ENCODE measurements around the gene PTDSS2.
"Not testable (repeated sequence)": the region's sequence is repeated elsewhere in the genome, so short reads cannot be mapped to it uniquely, and the experiment has no call there.

The PTDSS2 gene

DNA sequence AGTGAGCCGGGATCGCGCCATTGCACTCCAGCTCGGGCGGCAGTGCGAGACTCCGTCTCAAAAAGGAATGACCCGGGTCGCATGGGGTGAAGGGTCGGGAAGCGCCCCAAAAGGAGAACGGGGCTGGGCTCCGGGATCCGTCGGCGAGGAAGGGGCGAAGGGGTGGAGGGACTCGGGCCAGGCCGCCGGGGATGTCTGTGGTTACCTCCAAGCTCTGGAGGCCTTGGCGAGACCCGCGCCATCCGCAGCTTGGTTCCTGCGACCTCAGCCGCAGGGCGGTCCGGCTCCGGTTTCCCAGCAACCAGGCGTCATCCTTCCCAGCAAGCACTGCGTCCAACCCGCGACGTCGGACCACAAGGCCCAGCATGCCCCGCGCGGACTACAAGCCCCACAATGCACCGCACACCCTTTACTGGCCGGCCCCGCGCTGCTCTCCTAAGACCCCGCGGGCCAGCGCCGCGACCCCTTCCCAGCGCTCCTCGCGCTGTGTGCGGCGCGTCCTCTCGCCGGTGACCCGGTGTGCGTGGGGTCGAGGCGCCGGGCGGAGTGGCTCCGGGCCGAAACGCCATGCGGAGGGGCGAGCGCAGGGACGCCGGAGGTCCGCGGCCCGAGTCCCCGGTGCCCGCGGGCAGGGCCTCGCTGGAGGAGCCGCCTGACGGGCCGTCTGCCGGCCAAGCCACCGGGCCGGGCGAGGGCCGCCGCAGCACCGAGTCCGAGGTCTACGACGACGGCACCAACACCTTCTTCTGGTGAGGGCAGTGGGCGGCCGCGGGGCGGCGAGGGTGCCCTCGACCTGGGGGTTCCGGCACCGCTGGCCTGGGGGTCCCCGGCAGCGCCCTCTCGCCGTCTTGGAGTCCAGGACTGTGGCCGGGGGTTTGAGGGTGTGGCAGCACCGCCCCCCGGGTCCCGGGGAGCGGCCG lies at the start of gene PTDSS2:
TSS of gene PTDSS2 (plus strand) at position 391 of the 920 bp plus-strand sequence. CDS start at position 568, 177 bp downstream.
- DNase-seq (ENCODE audit: low spot score): peak; percentile 96

DNA sequence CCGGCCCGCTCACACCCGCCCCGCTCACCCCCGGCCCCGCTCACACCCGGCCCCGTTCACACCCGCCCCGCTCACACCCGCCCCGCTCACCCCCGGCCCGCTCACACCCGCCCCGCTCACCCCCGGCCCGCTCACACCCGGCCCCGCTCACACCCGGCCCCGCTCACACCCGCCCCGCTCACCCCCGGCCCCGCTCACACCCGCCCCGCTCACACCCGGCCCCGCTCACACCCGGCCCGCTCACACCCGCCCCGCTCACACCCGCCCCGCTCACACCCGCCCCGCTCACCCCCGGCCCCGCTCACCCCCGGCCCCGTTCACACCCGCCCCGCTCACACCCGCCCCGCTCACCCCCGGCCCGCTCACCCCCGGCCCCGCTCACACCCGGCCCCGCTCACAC lies 48.9 kb upstream of the PTDSS2 start:
- DNase-seq (ENCODE audit: low spot score): not testable (repeated sequence)

DNA sequence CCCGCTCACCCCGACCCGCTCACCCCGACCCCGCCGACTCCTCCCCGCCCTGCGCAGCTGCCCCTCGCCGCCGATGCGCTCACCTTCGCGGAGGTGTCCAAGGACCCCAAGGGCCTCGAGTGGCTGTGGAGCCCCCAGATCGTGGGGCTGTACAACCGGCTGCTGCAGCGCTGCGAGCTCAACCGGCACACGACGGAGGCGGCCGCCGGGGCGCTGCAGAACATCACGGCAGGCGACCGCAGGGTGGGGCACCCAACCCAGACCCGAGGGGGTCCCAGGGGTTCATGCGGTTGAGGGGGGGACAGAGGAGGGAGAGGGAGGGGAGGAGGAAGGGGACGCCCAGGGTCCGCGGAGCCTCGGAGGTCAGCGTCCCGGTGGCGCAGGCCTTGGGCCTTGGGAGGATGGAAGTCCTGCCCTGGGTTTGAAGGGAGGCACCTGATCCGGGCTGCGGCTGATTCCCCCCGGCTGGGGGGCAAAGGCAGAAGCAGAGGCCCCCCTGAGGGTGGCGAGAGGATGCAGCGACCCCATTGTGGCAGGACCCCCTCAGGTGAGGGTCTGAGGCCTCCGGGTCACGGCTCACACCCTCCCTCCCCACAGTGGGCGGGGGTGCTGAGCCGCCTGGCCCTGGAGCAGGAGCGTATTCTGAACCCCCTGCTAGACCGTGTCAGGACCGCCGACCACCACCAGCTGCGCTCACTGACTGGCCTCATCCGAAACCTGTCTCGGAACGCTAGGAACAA lies 46.9 kb upstream of the PTDSS2 start:
- no peak for DNase-seq (ENCODE audit: low spot score)

DNA sequence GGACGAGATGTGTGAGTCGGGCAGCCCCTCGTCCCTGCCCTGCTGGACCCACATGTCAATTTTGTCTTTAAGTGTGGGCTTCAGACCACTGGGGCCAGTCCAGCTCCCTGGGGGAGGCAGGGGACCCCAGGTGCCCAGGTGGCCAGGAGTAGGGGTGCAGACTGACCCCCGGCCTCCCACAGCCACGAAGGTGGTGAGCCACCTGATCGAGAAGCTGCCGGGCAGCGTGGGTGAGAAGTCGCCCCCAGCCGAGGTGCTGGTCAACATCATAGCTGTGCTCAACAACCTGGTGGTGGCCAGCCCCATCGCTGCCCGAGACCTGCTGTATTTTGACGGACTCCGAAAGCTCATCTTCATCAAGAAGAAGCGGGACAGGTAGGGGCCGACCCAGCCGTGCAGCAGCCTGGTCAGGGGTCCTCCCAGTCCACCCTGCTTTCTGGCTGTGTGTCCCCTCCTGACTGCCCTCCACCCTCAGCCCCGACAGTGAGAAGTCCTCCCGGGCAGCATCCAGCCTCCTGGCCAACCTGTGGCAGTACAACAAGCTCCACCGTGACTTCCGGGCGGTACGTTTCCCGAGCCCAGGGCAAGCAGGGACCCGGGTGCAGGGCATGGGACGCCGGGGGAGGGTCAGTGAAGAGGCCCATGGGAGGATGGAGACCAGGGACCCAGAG lies 46.2 kb upstream of the PTDSS2 start:
- no peak for DNase-seq (ENCODE audit: low spot score)

DNA sequence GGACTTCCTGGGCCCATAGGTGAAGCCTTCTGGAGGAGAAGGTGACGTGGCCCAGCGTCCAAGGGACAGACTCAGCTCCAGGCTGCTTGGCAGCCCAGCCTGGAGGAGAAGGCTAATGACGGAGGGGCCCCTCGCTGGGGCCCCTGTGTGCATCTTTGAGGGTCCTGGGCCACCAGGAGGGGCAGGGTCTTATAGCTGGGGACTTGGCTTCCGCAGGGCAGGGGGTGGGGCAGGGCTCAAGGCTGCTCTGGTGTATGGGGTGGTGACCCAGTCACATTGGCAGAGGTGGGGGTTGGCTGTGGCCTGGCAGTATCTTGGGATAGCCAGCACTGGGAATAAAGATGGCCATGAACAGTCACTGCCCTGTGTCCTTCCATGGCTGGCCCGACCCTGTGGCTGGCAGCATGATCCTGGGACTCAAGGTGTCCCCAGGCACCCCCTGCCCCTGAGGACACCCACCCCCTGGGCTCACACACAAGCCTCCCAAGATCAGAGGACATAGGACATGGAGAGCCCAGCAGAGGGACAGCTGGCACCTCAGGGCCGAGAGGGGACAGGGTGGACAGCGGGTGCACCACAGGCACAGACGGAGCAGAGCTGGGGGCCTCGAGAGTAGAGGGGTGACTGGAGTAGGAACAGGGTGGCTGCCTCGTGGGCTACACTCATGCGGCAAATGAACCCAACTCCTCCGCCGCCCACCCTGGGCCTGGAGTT lies 45.4 kb upstream of the PTDSS2 start:
- no peak for DNase-seq (ENCODE audit: low spot score)

DNA sequence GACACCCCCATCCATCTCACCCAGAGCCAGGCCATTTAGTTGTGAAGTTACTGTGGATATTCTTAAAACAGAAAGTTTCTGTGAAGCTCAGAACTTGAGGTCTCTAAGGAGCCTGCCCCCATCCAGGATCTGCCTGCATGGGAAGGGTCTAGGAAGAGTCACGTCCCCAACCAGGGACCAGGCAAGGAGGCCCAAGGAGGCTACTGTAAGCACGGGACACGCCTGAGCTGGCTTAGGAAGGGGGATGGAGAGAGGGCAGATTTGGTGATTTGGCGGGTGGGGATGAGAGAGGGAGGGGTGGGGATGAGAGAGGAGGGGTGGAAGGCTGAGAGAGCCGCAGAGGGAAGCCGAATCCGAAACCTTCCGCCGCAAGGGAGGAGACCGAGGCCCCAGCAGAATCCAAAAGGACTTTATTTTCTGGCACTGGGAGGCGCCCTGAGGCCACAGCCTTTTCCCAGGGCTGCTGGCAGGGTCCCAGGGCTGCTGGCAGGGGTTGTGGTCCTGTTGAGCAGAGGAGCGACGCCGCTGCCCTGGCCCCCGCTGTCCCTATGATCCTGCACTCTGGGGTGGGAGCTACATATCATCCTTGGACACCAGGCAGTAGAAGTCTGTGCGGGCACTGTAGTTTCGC lies 44.6 kb upstream of the PTDSS2 start:
- no peak for DNase-seq (ENCODE audit: low spot score)

DNA sequence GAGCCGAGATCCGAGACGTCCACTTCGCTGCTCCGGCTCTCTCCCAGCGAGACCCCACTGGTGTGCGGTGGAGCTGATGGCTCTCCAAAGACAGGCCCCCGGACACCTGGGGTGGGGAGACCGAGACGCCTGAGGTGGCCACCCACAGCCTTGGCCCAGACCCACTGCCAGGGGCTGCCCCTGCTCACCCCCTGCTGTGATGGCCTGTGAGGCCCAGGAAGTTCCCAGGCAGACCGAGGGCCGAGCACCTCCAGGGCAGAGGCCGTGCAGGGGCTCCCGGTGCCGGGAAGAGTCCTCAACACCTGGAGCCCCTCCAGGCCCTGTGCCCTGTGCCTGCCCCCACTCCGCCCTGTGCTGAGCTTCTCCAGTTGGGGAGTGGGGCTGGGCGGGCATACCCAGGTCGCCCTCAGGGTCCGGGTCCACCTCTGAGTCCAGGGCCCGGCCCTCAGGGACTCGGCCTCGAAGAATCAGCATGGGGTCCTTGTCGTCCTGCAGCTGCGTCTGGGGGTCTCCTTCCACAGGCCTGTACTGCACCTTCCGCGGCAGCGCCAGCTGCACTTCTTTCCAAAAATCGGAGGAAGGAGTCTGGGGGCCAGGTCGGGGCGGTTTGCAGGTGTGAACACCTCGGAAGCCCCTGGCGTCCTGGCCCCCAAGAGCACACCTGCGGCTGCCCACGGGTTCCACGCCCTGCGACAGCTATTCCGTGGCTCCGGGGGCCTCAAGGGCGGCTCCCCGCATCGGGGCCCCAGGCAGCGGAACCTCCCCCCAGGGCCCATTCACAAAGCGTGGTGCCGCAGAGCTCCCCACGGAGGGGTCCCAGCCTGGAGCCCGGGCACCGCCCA lies 43.9 kb upstream of the PTDSS2 start:
- no peak for DNase-seq (ENCODE audit: low spot score)

DNA sequence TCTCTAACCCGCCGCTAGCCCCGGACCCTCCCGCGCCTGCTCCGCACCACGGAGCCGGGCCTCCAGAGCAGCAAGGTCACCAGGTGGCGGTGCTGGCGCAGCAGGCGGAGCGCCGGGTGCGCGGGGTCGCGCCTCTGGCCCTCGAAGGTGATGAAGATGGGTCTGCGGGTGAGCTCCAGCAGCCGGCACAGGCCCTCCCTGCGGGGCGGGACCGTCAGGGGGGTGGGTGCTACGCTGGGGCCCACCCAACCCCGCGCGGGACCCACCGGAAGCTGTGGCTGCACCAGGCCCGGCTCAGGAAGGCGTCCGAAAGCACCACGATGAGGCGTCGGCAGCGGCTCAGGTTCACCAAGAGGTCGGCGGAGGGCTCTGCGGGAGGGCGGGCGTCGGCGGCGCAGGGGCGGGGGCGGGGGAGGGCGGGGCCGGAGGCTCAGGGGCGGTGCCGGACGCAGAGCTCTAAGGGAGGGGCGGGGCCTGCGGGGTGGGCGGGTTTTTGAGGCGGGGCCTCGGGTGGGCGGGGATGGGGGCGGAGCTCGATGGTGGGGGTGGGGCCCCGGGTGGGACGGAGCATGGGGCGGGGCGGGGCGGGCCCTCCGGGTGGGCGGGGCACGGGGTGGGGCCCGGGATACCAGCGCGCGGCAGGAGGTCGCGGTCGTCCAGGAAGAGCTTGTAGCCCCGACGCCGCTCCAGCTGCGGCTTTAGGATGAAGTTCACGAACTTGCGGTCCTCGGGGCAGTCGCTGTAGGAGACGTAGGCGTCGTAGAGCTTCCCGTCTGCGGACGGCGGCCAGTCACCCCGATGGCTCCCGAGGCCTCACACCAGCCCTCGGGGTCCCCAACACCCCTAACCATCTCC lies 43.1 kb upstream of the PTDSS2 start:
- DNase-seq (ENCODE audit: low spot score): peak; percentile 87

DNA sequence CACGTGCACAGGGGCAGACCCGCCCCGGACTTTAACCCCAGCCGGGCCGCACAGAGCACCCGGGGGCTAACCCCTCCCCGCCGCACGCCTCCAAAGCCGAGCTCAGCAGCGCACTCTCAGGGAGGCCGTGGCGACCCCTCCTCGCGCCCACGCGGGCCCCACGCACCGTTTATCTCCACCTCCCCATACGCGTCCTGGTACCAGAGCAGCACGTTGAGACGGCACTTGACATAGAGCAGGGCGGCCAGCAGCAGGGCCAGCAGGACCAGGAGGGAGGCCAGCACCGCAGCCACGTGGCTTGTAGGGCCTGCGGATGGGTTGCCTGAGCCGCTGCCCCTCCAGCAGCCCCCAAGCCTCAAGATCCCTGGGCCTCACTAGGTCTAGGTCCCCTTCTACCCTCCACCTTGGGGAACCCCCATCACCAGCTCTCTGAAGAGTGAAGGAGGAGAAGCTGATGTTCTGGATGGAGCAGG lies 42.4 kb upstream of the PTDSS2 start:
- DNase-seq (ENCODE audit: low spot score): no peak

DNA sequence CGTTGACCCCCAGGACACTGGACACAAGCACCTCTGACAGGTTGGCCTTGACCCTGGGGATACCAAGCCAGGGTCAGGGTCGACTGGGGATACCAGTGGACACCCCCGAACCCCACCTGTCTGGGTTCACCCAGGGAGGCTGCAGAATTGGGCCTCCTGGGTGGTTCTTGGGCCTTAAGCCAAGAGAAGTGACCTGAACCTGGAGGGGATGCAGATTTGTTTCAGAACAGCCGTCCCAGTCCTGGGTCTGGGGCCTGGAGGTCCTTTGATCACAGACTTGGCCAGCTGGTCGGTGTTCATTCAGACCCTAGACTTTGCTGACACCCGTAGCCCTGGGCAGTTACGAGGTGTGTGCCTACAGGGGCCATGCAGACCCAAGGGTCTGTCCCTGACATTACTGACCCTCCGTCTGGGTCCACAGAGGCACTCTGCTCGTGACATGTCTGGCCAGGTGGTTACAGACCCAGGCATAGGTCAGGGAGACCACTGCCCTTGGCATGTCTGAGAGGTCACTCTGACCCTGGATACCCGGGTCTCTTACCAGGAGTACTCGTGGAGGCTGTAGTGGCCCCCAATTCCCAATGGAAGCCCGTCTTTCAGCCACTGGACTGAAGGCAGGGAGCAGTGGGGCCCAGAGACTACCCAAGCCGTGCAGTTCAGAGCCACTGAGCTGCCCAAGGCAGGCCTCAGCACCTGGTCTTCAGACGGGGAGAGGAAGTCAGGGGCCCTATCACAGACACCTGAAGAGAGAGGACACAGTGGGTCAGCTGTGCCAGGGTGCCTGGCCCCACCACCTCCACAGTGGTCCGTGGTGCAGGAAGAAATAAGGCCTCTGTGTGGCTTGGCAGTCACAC lies 41.7 kb upstream of the PTDSS2 start:
- DNase-seq (ENCODE audit: low spot score): no peak

DNA sequence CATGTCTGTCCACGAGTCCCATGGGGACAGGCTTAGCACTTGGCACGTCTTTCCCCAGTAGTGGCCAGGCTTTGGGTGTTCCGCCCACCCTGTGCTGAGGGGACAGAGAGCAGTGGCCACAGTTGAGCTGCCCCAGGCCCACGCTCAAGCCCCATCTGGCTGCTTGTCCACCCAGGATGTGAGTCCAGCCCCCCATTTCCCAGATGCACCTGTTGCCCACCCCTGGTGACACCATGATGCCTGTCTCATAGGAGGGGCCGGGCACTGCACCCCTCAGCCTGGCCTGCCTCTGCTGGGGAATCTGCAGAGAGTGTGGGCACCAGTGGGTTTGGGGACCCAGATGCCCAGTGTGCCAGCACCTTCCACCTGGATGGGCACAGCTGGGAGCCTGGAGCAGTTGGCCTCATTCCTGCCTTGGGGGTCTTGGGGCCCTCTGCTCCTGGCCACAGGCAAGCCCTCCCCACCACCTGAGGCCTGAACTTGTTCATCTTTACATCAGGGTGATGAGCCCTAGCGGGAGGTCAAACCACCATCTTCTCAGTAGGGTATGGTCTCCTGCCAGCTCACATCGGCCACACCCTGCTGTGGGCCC lies 41.0 kb upstream of the PTDSS2 start:
- DNase-seq (ENCODE audit: low spot score): no peak

DNA sequence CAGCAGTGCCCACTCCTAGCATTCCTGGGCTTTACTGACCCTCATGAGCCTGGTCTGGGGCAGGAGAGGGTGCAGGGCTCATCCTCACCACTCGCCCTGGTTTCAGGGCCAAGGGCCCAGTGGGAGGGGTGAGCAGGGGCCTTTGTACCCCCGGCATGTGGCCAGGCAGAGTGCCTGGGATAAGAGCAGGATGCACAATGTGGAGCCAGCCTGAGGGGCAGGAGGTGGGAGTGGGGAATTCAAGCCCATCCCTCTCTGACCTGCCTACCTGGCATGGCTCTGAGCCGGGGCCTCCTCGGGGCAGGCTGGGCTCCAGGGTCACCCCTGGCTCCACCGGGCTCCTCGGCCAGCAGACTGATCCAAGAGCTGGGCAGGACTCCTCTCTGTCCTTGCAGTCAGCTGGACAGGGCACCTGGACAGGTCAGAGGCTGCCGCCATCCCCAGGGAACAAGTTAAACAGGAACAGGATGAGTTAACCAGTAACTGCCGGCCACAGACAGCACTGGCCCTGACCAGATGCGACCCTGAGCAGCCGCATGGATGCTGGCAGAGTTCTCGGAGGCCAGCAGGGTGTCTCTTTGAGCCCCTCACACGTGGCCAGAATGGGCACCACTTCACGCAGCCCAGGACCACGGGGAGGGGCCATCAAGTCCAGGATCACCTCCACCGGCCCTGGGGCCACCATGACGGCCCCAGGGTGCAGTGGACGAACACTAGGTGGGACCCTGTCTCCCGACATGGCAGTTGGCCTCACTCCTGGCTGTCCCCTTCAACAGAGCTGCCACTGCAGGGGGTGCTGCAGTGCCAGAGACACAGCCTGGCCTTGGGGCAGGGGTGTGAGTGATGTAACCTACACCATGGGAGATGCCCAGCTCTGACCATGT lies 40.2 kb upstream of the PTDSS2 start:
- no peak for DNase-seq (ENCODE audit: low spot score)

DNA sequence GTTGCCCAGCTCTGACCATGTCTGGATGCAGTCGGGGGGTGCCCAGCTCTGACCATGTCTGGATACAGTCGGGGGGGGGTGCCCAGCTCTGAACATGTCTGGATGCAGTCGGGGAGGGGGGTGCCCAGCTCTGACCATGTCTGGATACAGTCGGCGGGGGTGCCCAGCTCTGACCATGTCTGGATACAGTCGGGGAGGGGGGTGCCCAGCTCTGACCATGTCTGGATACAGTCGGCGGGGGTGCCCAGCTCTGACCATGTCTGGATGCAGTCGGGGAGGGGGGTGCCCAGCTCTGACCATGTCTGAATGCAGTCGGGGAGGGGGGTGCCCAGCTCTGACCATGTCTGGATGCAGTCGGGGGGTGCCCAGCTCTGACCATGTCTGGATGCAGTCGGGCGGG lies 39.4 kb upstream of the PTDSS2 start:
- DNase-seq (ENCODE audit: low spot score): not testable (repeated sequence)

DNA sequence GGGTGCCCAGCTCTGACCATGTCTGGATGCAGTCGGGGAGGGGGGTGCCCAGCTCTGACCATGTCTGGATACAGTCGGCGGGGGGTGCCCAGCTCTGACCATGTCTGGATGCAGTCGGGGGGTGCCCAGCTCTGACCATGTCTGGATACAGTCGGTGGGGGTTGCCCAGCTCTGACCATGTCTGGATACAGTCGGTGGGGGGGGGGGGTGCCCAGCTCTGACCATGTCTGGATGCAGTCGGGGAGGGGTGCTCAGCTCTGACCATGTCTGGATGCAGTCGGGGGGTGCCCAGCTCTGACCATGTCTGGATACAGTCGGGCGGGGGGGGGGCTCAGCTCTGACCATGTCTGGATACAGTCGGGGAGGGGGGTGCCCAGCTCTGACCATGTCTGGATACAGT lies 38.6 kb upstream of the PTDSS2 start:
- DNase-seq (ENCODE audit: low spot score): not testable (repeated sequence)

DNA sequence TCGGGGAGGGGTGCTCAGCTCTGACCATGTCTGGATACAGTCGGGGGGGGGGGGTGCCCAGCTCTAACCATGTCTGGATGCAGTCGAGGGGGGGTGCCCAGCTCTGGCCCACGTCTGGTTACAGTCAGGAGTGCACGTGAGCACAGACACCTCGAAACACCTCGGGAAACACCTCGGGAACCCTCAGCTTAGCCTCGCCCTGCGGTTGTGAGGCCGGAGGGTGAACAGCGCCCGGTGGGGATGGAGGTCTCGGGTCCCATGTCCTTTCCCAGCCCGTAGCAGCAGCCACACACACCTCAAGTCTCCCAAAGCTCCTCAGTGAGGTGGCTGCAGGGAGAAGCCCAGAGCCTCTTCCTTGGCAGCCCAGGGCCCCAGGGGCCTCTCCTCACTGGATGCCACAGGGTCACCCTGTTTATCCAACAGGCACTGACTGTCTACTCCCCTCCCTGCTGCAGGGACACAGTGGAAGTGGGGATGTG lies 37.4 kb upstream of the PTDSS2 start:
- no peak for DNase-seq (ENCODE audit: low spot score)

DNA sequence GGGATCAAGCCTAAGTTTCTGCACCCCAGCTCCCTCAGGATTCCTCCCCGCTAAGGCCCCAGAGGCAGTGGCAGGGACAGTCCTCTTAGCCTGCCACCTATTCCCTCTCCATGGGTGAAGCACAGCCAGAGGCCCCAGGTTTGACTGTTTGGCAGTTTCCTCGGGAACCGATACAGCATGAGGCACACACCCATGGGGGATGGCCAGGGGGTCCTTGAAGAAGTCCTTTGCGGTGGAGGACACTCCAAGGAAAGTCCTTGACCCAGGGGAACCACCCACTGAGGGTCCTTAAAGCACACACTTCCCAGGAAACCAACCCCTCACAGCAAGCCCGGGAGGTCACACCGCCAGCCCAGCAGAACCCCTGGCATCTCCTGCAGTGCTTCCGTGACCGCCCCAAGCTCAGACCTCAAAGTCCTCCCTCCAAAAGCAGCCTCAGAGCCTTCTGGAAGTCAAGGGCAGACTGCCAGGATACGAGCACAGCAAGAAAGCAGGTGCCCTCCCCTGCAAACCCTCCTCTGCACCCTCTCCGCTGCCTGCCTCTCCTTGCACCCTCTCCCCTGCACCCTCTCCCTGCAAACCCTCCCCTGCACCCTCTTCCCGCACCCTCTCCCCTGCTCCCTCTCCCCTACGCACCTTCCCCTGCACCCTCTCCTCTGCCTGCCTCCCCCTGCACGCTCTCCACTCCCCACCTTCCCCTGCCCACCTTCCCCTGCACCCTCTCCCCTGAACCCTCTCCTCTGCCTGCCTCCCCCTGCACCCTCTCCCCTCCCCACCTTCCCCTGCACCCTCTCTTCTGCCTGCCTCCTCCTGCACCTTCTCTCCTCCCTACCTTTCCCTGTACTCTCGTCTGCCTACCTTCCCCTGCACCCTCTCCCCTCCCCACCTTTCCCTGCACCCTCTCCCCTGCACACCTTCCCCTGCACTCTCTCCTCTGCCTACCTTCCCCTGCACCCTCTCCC lies 36.7 kb upstream of the PTDSS2 start:
- no peak for DNase-seq (ENCODE audit: low spot score)

All from activated CD4-positive, alpha-beta T cell treated with anti-CD3 and anti-CD28 coated beads, Interleukin-2, Interleukin-4, amounts not matched to agents 100 ng/mL and 50 ng/mL, durations not matched to agents 16 hours and 8 hours (primary cell).